ENCODE data around the gene ZNF483.
A peak's percentile ranks its signal among the peaks of the same experiment; 100 is the strongest.
"Not testable (repeated sequence)": the region's sequence is repeated elsewhere in the genome, so short reads cannot be mapped to it uniquely, and the experiment has no call there.

ZNF483 gene

DNA sequence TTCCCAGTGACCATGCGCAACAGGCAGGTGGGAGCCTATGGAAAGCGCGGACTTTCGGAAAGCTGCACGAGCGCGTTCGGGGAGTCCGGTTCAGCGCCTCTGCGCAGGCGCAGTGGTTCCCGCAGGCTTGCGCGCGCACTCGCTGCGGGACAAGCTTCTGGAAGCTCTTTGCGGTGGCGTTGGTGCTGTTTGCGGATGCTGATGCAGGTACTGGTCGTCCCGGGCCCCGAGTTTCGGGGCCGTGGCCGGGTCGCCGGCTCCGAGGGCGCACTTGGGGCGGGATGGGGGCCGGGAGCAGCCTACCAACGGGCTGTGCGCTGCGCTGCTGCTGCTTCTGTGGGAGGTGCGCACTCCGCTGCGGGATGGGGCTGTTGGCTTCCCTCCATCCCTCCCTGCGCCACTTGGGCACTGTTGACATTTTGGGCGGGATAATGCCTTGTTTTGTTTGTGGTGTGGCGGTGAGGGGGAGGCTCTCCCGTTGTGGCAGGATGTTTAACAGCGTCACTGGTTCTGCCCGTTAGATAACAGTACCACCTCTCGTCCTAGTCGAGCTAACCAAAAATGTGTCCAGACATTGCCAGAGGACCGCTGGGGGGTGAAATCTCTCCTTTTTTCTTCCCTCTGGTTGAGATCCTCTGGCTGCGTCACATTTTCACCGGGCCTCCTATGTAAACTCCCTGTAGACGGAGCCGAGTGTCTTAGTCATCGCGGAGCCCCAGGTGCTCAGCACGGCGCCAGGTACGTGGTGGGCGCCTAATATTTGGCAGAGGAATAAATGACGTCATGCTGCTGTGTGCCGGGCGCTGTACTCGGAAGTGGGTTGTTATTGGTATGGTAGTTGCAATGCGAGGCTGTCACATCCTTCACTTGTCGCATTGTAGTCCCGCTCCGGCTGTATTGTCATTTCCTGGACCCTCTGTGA, at the start of gene ZNF483:
ZNF483 (plus strand) TSS at position 124 of the 922 bp plus-strand sequence. CDS start 2,217 bp downstream, outside the sequence.
- DNase-seq (ENCODE audit: low read depth in 3 of 3): peak; percentile 54 to 60 (median 56)

GRCh38 chr9:111475195-111475594, 49.8 kb upstream of the ZNF483 start:
- DNase-seq (ENCODE audit: low read depth in 3 of 3): no peak

GRCh38 chr9:111477677-111478076, 47.3 kb upstream of the ZNF483 start:
- no peak for DNase-seq (ENCODE audit: low read depth in 3 of 3)

- no peak for DNase-seq (ENCODE audit: low read depth in 3 of 3)
Measured at GRCh38 chr9:111481885-111482636, 42.9 kb upstream of the ZNF483 start.

GRCh38 chr9:111482694-111483438, 42.1 kb upstream of the ZNF483 start:
- DNase-seq (ENCODE audit: low read depth in 3 of 3): peak; percentile 32 to 53 (median 42)

- DNase-seq (ENCODE audit: low read depth in 3 of 3): peak; percentile 17 to 38 (median 24)
Measured at GRCh38 chr9:111483439-111483857, 41.5 kb upstream of the ZNF483 start.

DNA sequence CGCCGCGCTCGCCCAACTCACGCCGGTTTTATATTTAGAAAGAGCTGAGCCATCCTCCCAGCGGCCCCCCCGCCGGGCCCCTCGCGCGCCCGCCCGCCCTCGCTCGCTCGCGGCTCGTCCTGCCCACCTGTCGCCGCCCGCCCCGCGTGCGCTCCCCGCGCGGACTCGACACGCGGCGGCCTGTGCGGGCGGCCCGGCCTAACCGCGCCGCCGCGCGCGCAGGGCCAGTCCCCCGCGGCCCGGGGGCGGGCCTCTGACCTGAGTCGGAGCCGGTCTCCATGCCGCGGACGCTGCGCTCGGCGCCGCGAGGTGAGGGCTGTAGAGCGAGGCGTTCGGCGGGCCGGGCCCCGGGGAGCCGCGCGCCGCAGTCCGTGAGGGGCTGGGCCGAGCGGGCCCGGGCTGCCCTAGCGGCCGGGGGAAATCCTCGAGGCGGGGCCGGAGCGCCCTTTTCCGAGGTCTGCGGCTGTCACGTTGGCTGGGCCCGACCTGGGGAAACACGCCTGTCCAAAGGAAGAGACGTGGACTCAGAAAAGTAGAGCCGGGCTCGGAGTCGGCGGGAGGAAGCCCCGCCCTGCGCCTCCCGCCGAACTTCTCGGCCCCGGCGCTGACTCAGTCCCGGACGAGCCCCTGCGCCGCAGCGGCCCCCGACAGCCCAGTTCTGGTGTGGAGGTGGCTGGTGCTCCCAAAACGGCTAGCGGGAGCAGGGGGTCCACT, 41.0 kb upstream of the ZNF483 start, which contains the start of gene ECPAS:
ECPAS (minus strand) TSS at position 526 of the 714 bp plus-strand sequence. CDS start 11,465 bp downstream, outside the sequence.
- peak; percentile 32 to 61 (median 53) for DNase-seq (ENCODE audit: low read depth in 3 of 3)

GRCh38 chr9:111484572-111484894, 40.4 kb upstream of the ZNF483 start:
- no peak for DNase-seq (ENCODE audit: low read depth in 3 of 3)

DNA sequence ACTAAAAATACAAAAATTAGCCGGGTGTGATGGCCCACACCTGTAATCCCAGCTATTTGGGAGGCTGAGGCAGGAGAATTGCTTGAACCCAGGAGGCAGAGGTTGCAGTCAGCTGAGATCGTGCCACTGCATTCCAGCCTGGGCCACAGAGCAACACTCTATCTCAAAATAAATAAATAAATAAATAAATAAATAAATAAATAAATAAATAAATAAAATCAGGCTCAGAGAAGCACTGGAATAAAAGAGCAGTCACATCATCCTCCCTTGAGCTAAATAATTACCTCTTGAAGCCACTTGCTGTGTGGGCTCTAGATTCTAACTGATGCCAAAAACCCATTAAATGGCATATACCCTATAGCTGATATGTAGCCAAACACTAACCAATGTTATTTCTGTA, 27.8 kb upstream of the ZNF483 start:
- not testable (repeated sequence) for DNase-seq (ENCODE audit: low read depth in 3 of 3)

DNA sequence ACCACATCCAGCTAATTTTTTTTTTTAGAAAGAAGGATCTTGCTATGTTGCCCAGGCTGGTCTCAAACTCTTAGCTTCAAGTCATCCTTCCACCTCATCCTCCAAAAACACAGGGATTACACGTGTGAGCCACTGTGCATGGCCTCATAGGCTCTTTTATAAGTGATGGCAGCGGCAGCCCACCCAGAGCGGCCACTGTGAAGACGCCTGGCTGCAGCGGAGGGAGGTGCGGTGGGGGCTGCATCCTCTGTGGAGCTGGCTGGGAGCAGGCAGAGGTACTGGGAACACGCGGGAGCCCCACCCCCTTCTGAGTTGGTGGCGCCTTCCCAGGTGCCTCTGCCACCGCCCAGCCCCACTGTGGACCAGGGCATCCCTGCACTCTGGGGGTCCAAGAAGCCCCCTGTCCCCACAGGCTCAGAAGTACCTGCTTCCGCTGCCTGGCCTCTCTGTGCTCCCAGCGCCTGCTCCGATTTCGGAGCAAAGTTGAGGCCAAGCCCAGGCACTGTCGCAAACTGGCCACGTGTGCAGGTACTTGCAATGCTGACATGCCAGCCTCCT, 23.9 kb upstream of the ZNF483 start:
- DNase-seq (ENCODE audit: low read depth in 3 of 3): no peak

DNA sequence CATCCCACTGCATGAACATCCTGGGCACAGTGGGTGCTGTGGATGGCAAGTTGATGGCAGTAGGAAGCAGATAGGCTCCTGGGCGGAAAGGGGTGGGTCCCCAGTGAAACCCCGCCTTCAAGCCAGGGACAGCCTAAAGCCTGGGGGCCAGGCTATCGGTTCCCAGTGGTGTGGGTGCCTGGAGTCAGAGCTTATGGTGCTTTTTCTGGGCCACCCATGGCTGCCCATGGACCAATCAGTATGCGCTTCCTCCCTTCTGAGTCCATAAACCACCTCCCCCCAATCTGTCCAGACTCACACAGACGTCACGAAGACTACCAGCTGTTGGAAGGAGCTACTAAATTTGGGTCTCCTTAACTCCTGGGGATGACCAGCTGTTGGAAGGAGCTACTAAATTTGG, 23.3 kb upstream of the ZNF483 start:
- no peak for DNase-seq (ENCODE audit: low read depth in 3 of 3)

DNA sequence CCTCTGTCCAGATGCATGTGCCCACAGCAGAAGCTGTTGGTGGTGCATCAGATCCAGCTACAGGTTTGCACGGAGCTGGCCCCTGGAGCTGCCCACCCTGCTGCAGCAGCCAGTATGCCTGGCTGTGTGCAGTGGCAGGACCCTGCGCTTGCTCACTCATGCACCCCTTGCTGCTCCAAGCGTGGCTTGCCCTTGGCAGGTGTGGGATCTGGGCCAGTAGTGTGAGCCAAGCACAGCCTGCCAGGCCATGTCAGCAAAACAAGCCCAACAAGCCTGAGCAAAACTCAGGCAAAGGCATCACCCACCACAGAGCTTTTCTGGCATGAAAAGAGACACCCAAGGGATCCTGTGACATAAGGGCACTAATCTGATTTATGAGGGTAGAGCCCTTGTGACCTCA, 22.5 kb upstream of the ZNF483 start:
- DNase-seq (ENCODE audit: low read depth in 3 of 3): no peak

DNA sequence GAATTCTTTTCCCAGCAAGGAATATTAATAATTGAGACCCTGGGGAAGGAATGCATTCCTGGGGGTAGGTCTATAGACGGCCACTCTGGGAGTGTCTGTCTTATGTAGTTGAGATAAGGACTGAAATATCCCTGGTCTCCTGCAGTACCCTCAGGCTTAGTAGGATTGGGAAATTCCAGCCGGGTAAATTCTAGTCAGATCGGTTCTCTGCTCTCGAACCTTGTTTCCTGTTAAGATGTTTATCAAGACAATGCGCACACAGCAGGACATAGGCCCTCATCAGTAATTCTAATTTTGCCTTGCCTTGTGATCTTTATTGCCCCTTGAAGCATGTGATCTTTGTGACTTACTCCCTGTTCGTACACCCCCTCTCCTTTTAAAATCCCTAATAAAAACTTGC, 13.4 kb upstream of the ZNF483 start:
- DNase-seq (ENCODE audit: low read depth in 3 of 3): not testable (repeated sequence)

- DNase-seq (ENCODE audit: low read depth in 3 of 3): no peak
Measured at GRCh38 chr9:111514967-111515366, 10.0 kb upstream of the ZNF483 start.

DNA sequence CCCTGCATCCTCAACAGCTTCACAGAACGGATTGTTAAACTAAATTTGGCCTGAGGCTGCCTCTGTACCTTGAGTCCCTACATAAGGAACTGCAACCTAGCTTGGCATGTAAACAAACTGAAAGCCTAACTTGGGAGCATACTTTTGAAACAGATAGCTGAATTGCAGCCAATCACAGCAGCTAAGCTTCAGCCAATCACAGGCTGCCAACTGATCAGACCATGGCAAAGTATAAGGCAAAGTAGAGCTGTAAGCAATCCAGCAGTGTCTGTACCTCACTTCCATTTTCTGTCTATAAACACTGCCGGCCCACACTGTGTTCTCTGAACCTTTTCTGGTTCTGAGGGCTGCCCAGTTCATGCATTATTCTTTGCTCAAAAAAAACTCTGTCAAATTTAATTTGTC, 8.9 kb upstream of the ZNF483 start:
- DNase-seq (ENCODE audit: low read depth in 3 of 3): no peak

DNA sequence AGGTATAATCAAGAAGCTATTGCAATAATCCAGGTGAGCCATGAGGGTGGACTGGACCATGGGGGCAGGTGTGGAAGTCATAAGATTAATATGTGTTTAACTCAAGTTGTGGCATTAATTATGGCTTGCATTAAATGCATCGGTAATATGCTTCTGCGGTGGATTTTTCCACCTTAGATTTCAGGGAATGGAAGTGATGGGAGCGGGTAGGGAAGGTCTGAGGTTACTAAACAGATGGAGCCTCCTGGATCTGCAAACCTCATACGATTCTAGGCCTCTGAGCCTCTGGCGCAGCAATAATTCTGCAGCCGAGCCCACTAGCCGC, 286 bp upstream of the ZNF483 start:
- no peak for DNase-seq (ENCODE audit: low read depth in 3 of 3)

DNA sequence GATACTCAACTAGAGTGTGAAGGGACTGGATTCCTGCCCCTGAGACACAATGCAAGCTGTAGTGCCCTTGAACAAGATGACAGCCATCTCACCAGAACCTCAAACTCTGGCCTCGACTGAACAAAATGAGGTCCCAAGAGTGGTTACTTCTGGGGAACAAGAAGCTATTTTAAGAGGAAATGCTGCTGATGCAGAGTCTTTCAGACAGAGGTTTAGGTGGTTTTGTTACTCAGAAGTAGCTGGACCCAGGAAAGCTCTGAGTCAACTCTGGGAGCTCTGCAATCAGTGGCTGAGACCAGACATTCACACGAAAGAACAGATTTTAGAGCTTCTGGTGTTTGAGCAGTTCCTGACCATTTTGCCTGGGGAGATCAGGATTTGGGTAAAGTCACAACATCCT, 2.4 kb downstream of the ZNF483 start:
- no peak for DNase-seq (ENCODE audit: low read depth in 3 of 3)

DNA sequence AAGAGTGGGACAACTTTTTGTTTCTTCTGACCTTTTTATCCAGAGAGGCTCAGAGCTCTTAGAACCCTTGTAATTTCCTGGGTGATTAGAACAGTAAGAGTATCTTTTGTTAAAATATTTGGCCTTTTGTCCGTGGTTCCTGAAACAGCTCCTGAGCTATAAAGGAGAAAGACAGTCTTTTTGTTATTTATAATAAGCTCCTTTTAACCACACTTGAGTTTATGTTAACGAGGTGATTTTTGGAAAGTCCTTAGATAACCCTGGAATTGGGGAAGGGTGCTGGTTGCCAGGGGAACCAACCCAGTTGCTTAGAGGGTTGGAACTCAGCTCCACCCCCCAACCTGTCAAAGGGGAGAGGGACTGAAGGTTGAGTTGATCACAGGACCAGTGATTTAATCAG, 4.8 kb downstream of the ZNF483 start:
- no peak for DNase-seq (ENCODE audit: low read depth in 3 of 3)

DNA sequence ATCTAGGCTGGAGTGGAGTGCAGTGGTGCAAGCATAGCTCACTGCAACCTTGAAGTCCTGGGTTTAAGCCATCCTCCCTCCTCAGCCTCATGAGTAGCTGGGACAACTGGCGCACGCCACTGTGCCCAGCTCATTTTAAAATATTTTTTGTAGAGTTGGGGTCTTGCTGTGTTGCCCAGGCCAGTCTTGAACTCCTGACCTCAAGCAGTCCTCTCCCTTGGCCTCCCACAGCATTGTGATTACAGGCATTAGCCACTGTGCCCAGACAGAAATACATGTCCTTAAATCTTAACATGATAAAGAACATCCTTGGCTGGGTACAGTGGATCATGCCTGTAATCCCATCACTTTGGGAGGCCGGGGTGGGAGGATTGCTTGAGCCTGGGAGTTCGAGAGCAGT, 6.7 kb downstream of the ZNF483 start:
- DNase-seq (ENCODE audit: low read depth in 3 of 3): no peak

- no peak for DNase-seq (ENCODE audit: low read depth in 3 of 3)
Measured at GRCh38 chr9:111533099-111533790, 8.3 kb downstream of the ZNF483 start.
